Fibroblast of the aortic adventitia (primary cell): ENCODE results near the gene NCAPD2. TPM values are rescaled to one million over a fixed set of nuclear protein-coding genes. Genes with fewer than 3 reads are reported as not detected.

Experiments
- DNase-seq: peaks from one replicate; pipeline ENCODE4 v3.0.0-alpha.2; 2010; ENCODE audit warnings: low read depth
- H3K4me3 ChIP-seq: 2 replicates; pipeline ENCODE4 v1.5.1; 2011; ENCODE audit warnings: low read depth, mild to moderate bottlenecking, control low read depth, low read length, moderate library complexity
- total RNA-seq: library from RNA; depleted of rRNA; stranded (reverse); fragments of >200 nt; gene quantifications from 2 replicates; pipeline ENCODE4 v1.2.3, GENCODE V29; 2012; ENCODE audit warnings: low replicate concordance
- TF ChIP-seq, protein P1 (sequence below): IDR thresholded peaks from 2 replicates; pipeline ENCODE4 v1.5.1; 2011; ENCODE audit warnings: mild to moderate bottlenecking, low read length, control low read depth, inconsistent platforms; ENCODE audit not compliant: insufficient read depth

NCAPD2 gene
- total RNA-seq, 1 donor = 43.1 TPM

- TF ChIP-seq, protein P1, sequence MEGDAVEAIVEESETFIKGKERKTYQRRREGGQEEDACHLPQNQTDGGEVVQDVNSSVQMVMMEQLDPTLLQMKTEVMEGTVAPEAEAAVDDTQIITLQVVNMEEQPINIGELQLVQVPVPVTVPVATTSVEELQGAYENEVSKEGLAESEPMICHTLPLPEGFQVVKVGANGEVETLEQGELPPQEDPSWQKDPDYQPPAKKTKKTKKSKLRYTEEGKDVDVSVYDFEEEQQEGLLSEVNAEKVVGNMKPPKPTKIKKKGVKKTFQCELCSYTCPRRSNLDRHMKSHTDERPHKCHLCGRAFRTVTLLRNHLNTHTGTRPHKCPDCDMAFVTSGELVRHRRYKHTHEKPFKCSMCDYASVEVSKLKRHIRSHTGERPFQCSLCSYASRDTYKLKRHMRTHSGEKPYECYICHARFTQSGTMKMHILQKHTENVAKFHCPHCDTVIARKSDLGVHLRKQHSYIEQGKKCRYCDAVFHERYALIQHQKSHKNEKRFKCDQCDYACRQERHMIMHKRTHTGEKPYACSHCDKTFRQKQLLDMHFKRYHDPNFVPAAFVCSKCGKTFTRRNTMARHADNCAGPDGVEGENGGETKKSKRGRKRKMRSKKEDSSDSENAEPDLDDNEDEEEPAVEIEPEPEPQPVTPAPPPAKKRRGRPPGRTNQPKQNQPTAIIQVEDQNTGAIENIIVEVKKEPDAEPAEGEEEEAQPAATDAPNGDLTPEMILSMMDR = no peak
- H3K4me3 ChIP-seq = peak overlapping the region; percentile 92
- DNase-seq = peak; percentile 17
These were observed 42.3 kb downstream of the NCAPD2 start for GRCh38 chr12:6535960-6536847.

DNA sequence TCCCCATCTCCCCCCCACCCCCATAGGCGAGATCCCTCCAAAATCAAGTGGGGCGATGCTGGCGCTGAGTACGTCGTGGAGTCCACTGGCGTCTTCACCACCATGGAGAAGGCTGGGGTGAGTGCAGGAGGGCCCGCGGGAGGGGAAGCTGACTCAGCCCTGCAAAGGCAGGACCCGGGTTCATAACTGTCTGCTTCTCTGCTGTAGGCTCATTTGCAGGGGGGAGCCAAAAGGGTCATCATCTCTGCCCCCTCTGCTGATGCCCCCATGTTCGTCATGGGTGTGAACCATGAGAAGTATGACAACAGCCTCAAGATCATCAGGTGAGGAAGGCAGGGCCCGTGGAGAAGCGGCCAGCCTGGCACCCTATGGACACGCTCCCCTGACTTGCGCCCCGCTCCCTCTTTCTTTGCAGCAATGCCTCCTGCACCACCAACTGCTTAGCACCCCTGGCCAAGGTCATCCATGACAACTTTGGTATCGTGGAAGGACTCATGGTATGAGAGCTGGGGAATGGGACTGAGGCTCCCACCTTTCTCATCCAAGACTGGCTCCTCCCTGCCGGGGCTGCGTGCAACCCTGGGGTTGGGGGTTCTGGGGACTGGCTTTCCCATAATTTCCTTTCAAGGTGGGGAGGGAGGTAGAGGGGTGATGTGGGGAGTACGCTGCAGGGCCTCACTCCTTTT, 43.1 kb downstream of the NCAPD2 start:
- DNase-seq = peak; percentile 12
- peak overlapping the region; percentile 92 for H3K4me3 ChIP-seq
- TF ChIP-seq, protein P1 = no peak

- TF ChIP-seq, protein P1 = peak; percentile 78
- peak overlapping the region; percentile 92 for H3K4me3 ChIP-seq
- DNase-seq = peak; percentile 90
These were observed 43.9 kb downstream of the NCAPD2 start for GRCh38 chr12:6537580-6538419.

DNA sequence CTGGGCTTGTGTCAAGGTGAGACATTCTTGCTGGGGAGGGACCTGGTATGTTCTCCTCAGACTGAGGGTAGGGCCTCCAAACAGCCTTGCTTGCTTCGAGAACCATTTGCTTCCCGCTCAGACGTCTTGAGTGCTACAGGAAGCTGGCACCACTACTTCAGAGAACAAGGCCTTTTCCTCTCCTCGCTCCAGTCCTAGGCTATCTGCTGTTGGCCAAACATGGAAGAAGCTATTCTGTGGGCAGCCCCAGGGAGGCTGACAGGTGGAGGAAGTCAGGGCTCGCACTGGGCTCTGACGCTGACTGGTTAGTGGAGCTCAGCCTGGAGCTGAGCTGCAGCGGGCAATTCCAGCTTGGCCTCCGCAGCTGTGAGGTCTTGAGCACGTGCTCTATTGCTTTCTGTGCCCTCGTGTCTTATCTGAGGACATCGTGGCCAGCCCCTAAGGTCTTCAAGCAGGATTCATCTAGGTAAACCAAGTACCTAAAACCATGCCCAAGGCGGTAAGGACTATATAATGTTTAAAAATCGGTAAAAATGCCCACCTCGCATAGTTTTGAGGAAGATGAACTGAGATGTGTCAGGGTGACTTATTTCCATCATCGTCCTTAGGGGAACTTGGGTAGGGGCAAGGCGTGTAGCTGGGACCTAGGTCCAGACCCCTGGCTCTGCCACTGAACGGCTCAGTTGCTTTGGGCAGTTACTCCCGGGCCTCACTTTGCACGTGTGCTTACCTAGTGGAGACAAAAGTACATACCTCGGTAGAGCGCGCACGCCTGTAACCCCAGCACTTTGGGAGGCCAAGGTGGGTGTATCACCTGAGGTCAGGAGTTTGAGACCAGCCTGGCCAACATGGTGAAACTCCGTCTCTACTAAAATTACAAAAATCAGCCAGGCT, 44.8 kb downstream of the NCAPD2 start:
- TF ChIP-seq, protein P1 = no peak
- no peak overlapping the region for H3K4me3 ChIP-seq
- peak; percentile 59 for DNase-seq

GRCh38 chr12:6539314-6539682, 45.4 kb downstream of the NCAPD2 start:
- H3K4me3 ChIP-seq = no peak overlapping the region
- peak; percentile 27 for DNase-seq
- TF ChIP-seq, protein P1 = no peak
